ENCODE measurements around the gene ANKRD23.

ANKRD23 gene

GRCh38 chr2:96861074-96861473 is 17.3 kb upstream of the ANKRD23 start:
- no peaks in the 10 kb centered on the region for H3K27me3 ChIP-seq (ENCODE audit: insufficient read depth, poor library complexity, severe bottlenecking)
- H3K4me3 ChIP-seq (ENCODE audit: severe bottlenecking), result no peak overlapping the region
- no peak overlapping the region for H3K27ac ChIP-seq (ENCODE audit: poor library complexity, severe bottlenecking)
- DNase-seq (ENCODE audit: low spot score) (peak; percentile 47), ATAC-seq (ENCODE audit: low read depth) (no peak)
- TF ChIP-seq CTCF (IDR thresholded peaks at IDR 0.05; ENCODE audit: poor library complexity, severe bottlenecking), result no peak
- H3K36me3 ChIP-seq (ENCODE audit: low read depth), result peaks cover 57% of the 10 kb centered on the region
- H3K4me1 ChIP-seq (ENCODE audit: insufficient read depth, poor library complexity, severe bottlenecking), result no peaks in the 10 kb centered on the region
- H3K9me3 ChIP-seq (ENCODE audit: severe bottlenecking), result no peaks in the 10 kb centered on the region

GRCh38 chr2:96860065-96861029 is 16.5 kb upstream of the ANKRD23 start:
- no peak overlapping the region for H3K27ac ChIP-seq (ENCODE audit: poor library complexity, severe bottlenecking)
- H3K9me3 ChIP-seq (ENCODE audit: severe bottlenecking), result no peaks in the 10 kb centered on the region
- no peak for ATAC-seq (ENCODE audit: low read depth)
- H3K4me1 ChIP-seq (ENCODE audit: insufficient read depth, poor library complexity, severe bottlenecking), result no peaks in the 10 kb centered on the region
- peak; percentile 66 for DNase-seq (ENCODE audit: low spot score)
- TF ChIP-seq CTCF (IDR thresholded peaks at IDR 0.05; ENCODE audit: poor library complexity, severe bottlenecking), result no peak
- peaks cover 50% of the 10 kb centered on the region for H3K36me3 ChIP-seq (ENCODE audit: low read depth)
- H3K27me3 ChIP-seq (ENCODE audit: insufficient read depth, poor library complexity, severe bottlenecking), result no peaks in the 10 kb centered on the region
- H3K4me3 ChIP-seq (ENCODE audit: severe bottlenecking), result no peak overlapping the region

- peaks cover 43% of the 10 kb centered on the region for H3K36me3 ChIP-seq (ENCODE audit: low read depth)
- H3K4me3 ChIP-seq (ENCODE audit: severe bottlenecking), result no peak overlapping the region
- H3K9me3 ChIP-seq (ENCODE audit: severe bottlenecking), result no peaks in the 10 kb centered on the region
- no peaks in the 10 kb centered on the region for H3K4me1 ChIP-seq (ENCODE audit: insufficient read depth, poor library complexity, severe bottlenecking)
- TF ChIP-seq CTCF (IDR thresholded peaks at IDR 0.05; ENCODE audit: poor library complexity, severe bottlenecking), result no peak
- ATAC-seq (ENCODE audit: low read depth) (no peak), DNase-seq (ENCODE audit: low spot score) (no peak)
- H3K27me3 ChIP-seq (ENCODE audit: insufficient read depth, poor library complexity, severe bottlenecking), result no peaks in the 10 kb centered on the region
- H3K27ac ChIP-seq (ENCODE audit: poor library complexity, severe bottlenecking), result no peak overlapping the region
These were observed 15.9 kb upstream of the ANKRD23 start for GRCh38 chr2:96859681-96860064.

GRCh38 chr2:96859099-96859649 is 15.4 kb upstream of the ANKRD23 start:
- no peaks in the 10 kb centered on the region for H3K9me3 ChIP-seq (ENCODE audit: severe bottlenecking)
- DNase-seq (ENCODE audit: low spot score) (peak; percentile 64), ATAC-seq (ENCODE audit: low read depth) (no peak)
- H3K27ac ChIP-seq (ENCODE audit: poor library complexity, severe bottlenecking), result no peak overlapping the region
- H3K4me1 ChIP-seq (ENCODE audit: insufficient read depth, poor library complexity, severe bottlenecking), result no peaks in the 10 kb centered on the region
- H3K4me3 ChIP-seq (ENCODE audit: severe bottlenecking), result no peak overlapping the region
- no peaks in the 10 kb centered on the region for H3K27me3 ChIP-seq (ENCODE audit: insufficient read depth, poor library complexity, severe bottlenecking)
- peaks cover 38% of the 10 kb centered on the region for H3K36me3 ChIP-seq (ENCODE audit: low read depth)
- no peak for TF ChIP-seq CTCF (IDR thresholded peaks at IDR 0.05; ENCODE audit: poor library complexity, severe bottlenecking)

Measured in RWPE2 (cell line).